HG03159 (cell line): ENCODE results near the gene TSHZ2.
"Not testable (repeated sequence)": the region's sequence is repeated elsewhere in the genome, so short reads cannot be mapped to it uniquely, and the experiment has no call there.

ENCODE experiments used
- ATAC-seq: cut with Tn5 transposase; IDR thresholded peaks from one replicate; pipeline ENCODE4 v1.9.1; 2021; ENCODE audit warnings: mild to moderate bottlenecking, moderate library complexity; ENCODE audit not compliant: unreplicated experiment

TSHZ2 gene

GRCh38 chr20:53395188-53395923, 423.2 kb downstream of the TSHZ2 start:
- no peak for ATAC-seq

GRCh38 chr20:53399083-53399482, 426.9 kb downstream of the TSHZ2 start:
- ATAC-seq: no peak

DNA sequence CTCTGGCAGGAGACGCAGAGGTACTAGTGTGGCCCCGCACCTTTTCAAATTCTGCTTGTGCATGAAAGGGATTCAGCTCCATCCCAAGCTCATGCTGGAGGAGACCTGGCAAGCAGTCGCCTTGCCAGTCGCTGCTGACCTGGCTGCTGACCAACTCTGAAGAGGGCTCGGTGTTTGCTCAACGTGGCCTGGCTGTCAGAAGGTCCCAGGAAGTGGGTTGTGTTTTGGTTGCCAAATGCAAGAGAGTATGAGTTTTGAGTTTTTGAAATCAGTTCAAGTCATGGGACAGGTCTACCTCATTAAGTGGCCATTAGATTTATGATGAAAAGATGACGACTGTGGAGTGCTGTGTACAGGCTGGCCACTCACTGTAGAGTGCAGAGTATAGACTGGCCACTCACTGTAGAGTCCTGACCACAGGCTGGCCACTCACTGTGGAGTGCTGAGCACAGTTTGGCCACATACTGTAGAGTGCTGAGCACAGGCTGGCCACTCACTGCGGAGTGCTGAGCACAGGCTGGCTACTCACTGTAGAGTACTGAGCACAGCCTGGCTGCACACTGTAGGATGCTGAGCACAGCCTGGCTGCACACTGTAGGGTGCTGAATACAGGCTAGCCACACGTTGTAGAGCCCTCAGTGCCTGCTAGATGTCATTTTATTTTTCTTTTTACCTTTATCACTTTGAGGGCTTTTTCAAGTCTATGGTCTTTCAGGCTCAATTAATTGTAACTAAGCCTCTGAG, 427.6 kb downstream of the TSHZ2 start:
- no peak for ATAC-seq

- no peak for ATAC-seq
Measured at GRCh38 chr20:53402233-53403005, 430.3 kb downstream of the TSHZ2 start.

GRCh38 chr20:53403029-53403428, 430.9 kb downstream of the TSHZ2 start:
- ATAC-seq: no peak

GRCh38 chr20:53405139-53405538, 433.0 kb downstream of the TSHZ2 start:
- no peak for ATAC-seq

GRCh38 chr20:53406580-53406979, 434.4 kb downstream of the TSHZ2 start:
- no peak for ATAC-seq

DNA sequence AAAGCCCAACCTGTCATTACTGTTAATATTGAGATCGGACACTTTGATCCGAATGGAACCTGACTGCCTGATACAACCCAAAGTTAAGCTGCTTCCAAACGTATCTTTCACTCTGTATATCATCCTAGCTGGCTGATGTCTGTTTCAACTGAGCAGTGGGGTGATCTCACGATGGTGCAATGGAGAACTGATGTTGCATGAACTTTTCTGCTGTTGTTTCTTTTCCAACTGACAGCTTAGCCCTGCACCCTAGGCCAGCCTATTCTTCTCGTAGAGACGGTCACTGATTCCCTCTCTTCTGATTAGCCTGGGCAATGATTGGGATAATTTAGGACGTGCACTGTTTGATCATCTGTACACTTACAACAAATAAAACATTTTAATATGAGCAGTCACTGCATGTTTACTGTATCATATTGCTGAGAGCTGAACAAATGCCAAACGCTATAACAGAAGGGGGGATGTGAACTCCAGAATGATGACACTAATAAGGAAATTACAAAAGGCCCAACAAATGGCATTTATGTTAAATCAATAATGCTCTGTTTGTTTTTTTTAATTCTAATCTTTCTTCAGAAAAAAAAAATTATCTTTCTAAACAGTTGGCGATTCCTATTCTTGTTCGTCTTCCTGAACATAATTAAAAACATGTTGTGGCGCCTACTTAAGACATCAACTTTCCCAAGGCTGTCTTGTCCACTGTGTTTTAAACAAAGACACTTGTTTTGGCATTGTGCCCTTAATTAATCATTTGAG, 436.7 kb downstream of the TSHZ2 start:
- ATAC-seq: no peak

DNA sequence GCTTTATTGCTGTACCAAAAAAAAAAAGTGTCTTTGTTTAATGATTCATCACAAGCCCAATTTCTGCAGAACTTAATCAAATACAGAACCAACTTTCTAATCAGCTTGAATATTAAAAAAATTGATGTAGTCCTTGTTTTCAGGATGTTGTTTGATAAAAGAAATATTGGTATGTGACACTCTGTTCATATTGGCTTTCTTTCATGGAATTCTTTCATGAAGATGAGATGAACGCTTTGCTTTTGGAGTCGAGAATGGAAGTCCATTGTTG, 437.2 kb downstream of the TSHZ2 start:
- no peak for ATAC-seq

- ATAC-seq: no peak
Measured at GRCh38 chr20:53411129-53411528, 439.0 kb downstream of the TSHZ2 start.

- ATAC-seq: no peak
Measured at GRCh38 chr20:53411891-53412290, 439.7 kb downstream of the TSHZ2 start.

DNA sequence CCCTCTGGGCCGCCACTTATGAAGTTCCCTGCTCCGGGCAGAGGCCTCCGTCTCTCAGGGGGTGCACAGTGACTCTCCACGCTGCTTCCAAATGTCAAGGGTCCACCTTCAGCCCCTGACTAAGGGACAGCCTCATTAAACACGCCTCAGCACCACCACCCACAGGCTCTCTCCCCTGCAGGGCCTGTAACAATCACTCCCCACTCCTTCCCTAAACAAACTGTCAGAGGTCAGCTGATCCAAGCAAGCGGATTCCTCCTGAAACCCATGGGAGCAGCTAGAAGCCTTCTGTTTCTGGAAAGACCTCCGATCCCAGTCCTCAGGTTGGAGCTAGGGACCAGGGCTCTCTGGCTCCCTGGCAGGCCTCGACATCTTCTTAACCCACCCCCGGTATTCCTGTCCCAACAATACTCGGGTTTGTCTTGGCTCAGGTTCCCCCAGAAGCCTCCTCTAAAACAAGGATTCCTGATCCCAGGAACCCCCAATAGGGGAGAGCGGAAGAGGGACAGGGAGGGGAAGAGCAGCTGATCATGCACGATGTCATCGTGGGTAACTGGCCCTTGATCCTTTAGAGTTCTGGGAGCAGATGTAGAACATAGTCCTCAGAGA, 440.5 kb downstream of the TSHZ2 start:
- ATAC-seq: no peak

DNA sequence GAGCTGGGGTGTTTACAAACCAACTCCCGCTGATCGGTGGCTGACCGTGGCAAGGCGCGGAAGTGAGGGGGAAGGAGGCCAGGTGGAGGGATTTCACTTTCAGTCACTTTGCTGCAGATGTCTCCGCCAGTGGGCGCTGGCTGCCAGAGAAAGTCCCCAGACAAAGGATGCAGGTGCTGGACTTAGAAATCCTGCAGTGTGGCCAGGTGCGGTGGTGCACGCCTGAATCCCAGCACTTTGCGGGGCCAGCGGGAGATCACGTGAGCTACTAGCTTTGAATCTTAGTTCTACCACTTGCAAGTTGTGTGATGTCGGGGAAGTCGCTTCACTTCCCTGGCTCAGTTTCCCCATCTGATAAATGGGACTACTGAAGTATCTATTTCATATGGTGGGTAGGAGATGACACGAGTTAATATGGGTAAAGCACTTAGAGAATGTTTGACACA, 441.1 kb downstream of the TSHZ2 start:
- ATAC-seq: peak; percentile 88

GRCh38 chr20:53413845-53414244, 441.7 kb downstream of the TSHZ2 start:
- ATAC-seq: not testable (repeated sequence)

DNA sequence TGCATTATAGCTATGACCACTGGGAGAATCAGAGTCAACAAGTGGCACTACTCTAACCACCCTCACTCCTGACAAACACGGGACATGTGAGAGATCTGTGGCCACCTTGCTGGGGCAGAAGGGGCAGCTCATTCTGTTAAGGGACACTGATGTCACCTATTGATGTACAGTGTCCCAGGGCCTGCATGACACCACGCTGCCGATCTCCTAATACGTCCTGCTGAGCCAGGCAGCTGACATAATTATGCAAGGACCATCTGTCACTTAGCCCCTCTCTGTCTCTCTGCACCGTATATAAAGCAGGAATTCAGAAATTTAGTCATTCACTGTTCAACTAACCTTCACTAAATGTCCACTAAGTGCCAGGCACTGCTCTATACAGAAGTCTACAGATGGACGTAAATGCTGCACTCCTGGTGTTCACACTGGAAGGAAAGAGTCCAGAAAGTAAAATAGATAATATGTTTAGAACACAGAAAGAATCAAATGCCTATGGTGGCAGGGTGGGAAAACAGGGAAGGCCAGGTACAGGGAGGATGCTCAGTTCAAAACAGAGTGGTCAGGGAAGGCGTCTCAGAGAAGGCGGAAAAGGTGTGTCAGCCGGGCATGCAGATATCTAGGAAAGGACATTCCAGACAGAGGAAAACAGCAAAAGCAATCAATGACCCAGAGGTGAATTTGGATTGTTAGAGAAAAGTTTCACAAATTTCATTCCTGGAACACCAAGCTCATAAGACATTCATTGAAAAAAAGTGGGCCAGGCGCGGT, 447.7 kb downstream of the TSHZ2 start:
- no peak for ATAC-seq

DNA sequence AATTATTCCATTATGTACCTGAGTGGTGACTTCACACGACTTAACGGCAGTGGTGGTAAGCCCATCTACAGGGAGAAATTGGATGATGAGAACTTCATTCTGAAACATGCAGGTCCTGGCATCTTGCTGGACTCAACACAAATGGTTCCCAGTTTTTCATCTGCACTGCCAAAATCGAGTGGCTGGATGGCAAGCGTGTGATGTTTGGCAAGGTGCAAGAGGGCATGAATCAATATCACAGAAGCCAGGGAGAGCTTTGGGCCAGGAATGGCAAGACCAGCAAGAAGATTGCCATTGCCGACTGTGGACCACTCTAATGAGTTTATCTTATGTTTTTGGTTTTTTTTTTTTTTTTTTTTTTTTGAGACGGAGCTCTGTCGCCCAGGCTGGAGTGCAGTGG, 449.2 kb downstream of the TSHZ2 start:
- ATAC-seq: no peak

DNA sequence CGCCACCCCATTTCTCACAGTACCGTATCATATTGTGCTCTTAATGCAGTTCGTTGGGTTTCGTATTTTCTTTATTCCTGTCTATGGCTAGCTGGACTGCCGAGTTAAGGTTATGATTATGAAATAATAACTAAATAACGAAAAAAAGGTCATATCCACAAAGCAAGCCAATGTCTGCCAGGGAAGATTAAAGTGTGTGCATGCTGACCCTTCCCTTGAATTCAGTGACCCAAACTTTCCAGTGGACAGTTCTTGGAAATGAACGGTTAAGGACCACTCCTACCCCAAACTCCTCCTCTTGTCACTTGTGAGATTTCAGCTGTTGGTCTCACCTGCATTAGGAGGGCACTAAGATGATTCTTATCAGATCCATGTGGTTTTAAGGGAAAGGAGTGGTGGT, 449.9 kb downstream of the TSHZ2 start:
- ATAC-seq: no peak

DNA sequence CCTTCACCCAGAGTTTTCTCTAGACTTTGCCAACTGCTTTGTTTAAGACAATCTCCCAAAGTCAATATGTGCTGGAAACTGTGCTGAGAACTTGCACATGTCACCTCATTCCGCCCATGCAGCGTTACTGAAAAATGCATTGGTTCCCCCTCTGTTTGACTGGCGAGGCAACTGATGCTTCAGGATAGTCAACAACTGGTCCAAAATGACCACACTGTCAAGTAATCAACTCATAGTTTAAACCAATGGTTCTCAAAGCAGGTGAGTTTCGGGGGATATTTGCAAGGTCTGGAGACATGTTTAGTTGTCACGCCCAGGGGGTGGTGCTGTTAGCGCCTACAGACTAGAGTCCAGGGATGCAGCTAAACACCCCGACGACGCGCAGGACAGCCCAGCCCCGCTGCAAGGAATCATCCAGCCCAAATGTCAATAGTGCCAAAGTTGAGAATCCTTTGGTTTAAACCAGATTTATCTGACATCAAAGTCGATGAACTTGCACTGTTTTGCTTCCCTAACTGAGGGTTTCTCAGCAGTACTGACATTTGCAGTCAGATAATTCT, 451.5 kb downstream of the TSHZ2 start:
- no peak for ATAC-seq

- no peak for ATAC-seq
Measured at GRCh38 chr20:53425481-53425880, 453.3 kb downstream of the TSHZ2 start.

DNA sequence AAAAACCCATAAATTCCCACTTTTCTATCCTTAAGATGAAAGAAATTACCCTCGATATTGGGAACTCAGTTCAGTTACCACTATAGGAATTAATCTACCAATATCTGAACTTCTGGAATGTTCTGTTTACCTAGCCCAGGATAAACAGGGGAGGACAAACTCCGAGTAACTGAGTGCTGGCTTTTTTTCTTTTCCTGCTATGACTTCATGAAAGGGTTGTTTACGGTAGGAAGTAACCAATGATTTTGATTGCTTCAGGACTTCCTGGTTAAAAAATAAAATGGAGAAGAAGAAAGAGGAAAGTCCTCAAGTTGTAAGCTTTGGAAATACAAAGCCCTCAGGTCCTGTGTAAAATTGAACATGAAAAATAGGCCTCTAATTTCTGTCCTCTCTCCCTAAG, 453.8 kb downstream of the TSHZ2 start:
- ATAC-seq: no peak
